ENCODE measurements around the gene GSC. TPM values are rescaled to one million over a fixed set of nuclear protein-coding genes. Genes with fewer than 3 reads are reported as not detected.

Gene GSC
- total and polyA plus RNA-seq, 10 of the 15 experiments (the other 5 are each of a cell fraction or from before 2014, with no cell fraction given), result not detected

GRCh38 chr14:94775871-94776210 lies 5.9 kb upstream of the GSC start:
- no peak for TF ChIP-seq PML (IDR thresholded peaks at IDR 0.05; ENCODE audit: low read length)
- no peak for TF ChIP-seq ZNF592 (IDR thresholded peaks at IDR 0.05)
- no peak for TF ChIP-seq CBX3 (IDR thresholded peaks at IDR 0.05; ENCODE audit: borderline replicate concordance, low read depth)
- no peak for TF ChIP-seq GATAD2B (conservative IDR thresholded peaks at IDR 0.05; ENCODE audit: low read depth)
- TF ChIP-seq RBBP5 (conservative IDR thresholded peaks at IDR 0.05), result no peak
- no peak for TF ChIP-seq NR2C1 (IDR thresholded peaks at IDR 0.05)
- TF ChIP-seq CBFB (IDR thresholded peaks at IDR 0.05; ENCODE audit: low read depth), result no peak
- no peak for TF ChIP-seq BCL3 (IDR thresholded peaks at IDR 0.05; ENCODE audit: borderline replicate concordance, insufficient read depth, low read depth, low read length, poor library complexity, severe bottlenecking)
- TF ChIP-seq REST (IDR thresholded peaks at IDR 0.05; ENCODE audit: low read depth, low read length), result no peak
- no peak for TF ChIP-seq STAT1 (conservative IDR thresholded peaks at IDR 0.05)
- no peak for TF ChIP-seq IKZF2 (IDR thresholded peaks at IDR 0.05)
- H4K20me1 ChIP-seq (ENCODE audit: control insufficient read depth, insufficient read depth), result no peaks in the 10 kb centered on the region
- H3K4me2 ChIP-seq (ENCODE audit: control insufficient read depth, insufficient read depth), result no peak overlapping the region
- in situ Hi-C loops (cut with MboI) (no loop called here), intact Hi-C loops (cut with micrococcal nuclease; ENCODE audit: unreplicated experiment) (no loop called here)
- H3K27ac ChIP-seq (ENCODE audit: control insufficient read depth, insufficient read depth), result no peak overlapping the region
- DNase-seq (ENCODE audit: low read depth, low spot score) (no peak), ATAC-seq (no peak), FAIRE-seq (no peak)
- no peaks in the 10 kb centered on the region for H3K36me3 ChIP-seq (ENCODE audit: control insufficient read depth in 2 of 2, insufficient read depth in 2 of 2, low read length in 1 of 2)
- ChIA-PET SMC1A (ENCODE audit: uncharacterized antibody, unreplicated experiment) (no interaction called here), POLR2A (interaction anchor here (1.0 kb wide), 1 partner anchor 10 kb away, joined by 3 read pairs; no protein-coding TSS in a partner anchor), CTCF (no interaction called here), RAD21 (ENCODE audit: unreplicated experiment) (no interaction called here)
- no TSS peak for BruUV-seq (replicated peaks)
- no peaks in the 10 kb centered on the region for H3K79me2 ChIP-seq (ENCODE audit: control insufficient read depth, insufficient read depth, low read length)
- H2AFZ ChIP-seq (ENCODE audit: control insufficient read depth, low read depth, low read length), result no peak overlapping the region
- no peaks in the 10 kb centered on the region for H3K4me1 ChIP-seq (ENCODE audit: control insufficient read depth, insufficient read depth, low read length)
- H3K27me3 ChIP-seq (replicated peaks in 1 of 2; ENCODE audit: control insufficient read depth in 2 of 2, insufficient read depth in 2 of 2, low read length in 1 of 2), result peaks cover 9 to 30% of the 10 kb centered on the region in 2 experiments
- H3K4me3 ChIP-seq, result no peak overlapping the region
- no peak overlapping the region for H3K9ac ChIP-seq (ENCODE audit: control insufficient read depth, insufficient read depth, low read length)
- H3K9me3 ChIP-seq (replicated peaks; ENCODE audit: control insufficient read depth, insufficient read depth, low read length), result peaks cover 2% of the 10 kb centered on the region; the same call in 2 of the 3 replicates
- WGBS (ENCODE audit: insufficient coverage, insufficient replicate concordance, low lambda C conversion rate, missing lambda C conversion rate), result 0% methylated on average over 2 of the region's 2 CpGs
